HG03066 (cell line): ENCODE results near the gene ENSA.
"Not testable (repeated sequence)": the region's sequence is repeated elsewhere in the genome, so short reads cannot be mapped to it uniquely, and the experiment has no call there.

Experiments
- ATAC-seq: cut with Tn5 transposase; IDR thresholded peaks from one replicate; pipeline ENCODE4 v1.9.1; 2021; ENCODE audit warnings: low read depth; ENCODE audit not compliant: unreplicated experiment

ENSA gene

GRCh38 chr1:150582371-150582770, 47.0 kb downstream of the ENSA start:
- no peak for ATAC-seq

- not testable (repeated sequence) for ATAC-seq
These were observed 47.5 kb downstream of the ENSA start for GRCh38 chr1:150581962-150582361.

- not testable (repeated sequence) for ATAC-seq
These were observed 48.0 kb downstream of the ENSA start for GRCh38 chr1:150581437-150581836.

- ATAC-seq: not testable (repeated sequence)
These were observed 48.4 kb downstream of the ENSA start for GRCh38 chr1:150580966-150581365.

- ATAC-seq: no peak
These were observed 49.3 kb downstream of the ENSA start for GRCh38 chr1:150579945-150580642.

- ATAC-seq: peak; percentile 81
These were observed 50.1 kb downstream of the ENSA start, which contains the start of gene MCL1 for GRCh38 chr1:150579110-150579944. TSS of gene MCL1 (minus strand) at chr1:150579610. CDS start at chr1:150579530, 80 bp downstream.

- no peak for ATAC-seq
These were observed 50.9 kb downstream of the ENSA start for GRCh38 chr1:150578272-150579109.

- ATAC-seq: no peak
These were observed 51.7 kb downstream of the ENSA start for GRCh38 chr1:150577557-150578271.

GRCh38 chr1:150576794-150577556, 52.4 kb downstream of the ENSA start:
- ATAC-seq: no peak

GRCh38 chr1:150576367-150576711, 53.1 kb downstream of the ENSA start:
- no peak for ATAC-seq

- ATAC-seq: no peak
These were observed 53.7 kb downstream of the ENSA start for GRCh38 chr1:150575518-150576366.

- ATAC-seq: no peak
These were observed 54.3 kb downstream of the ENSA start for GRCh38 chr1:150575072-150575489.

GRCh38 chr1:150574260-150575071, 54.9 kb downstream of the ENSA start:
- ATAC-seq: no peak

- ATAC-seq: not testable (repeated sequence)
These were observed 55.8 kb downstream of the ENSA start for GRCh38 chr1:150573648-150574071.

GRCh38 chr1:150572918-150573647, 56.3 kb downstream of the ENSA start:
- no peak for ATAC-seq
